Measurements from ENCODE around the gene SP6.

The SP6 gene

GRCh38 chr17:47850692-47851573 is at the start of gene SP6:
TSS of gene SP6 (minus strand) at chr17:47851163. CDS start at chr17:47848429, 2,734 bp downstream.
- peak in 2 of 51 donors; percentile 6 to 7 for DNase-seq

- no peak for DNase-seq
These were observed 48.7 kb upstream of the SP6 start for GRCh38 chr17:47899643-47900042.

- no peak for DNase-seq
These were observed 47.3 kb upstream of the SP6 start for GRCh38 chr17:47898241-47898640.

- DNase-seq = no peak
These were observed 46.6 kb upstream of the SP6 start for GRCh38 chr17:47897561-47897960.

- peak in 5 of 51 donors; percentile 46 to 69 (median 63) for DNase-seq
These were observed 45.9 kb upstream of the SP6 start for GRCh38 chr17:47896672-47897490.

GRCh38 chr17:47895856-47896671 is 45.1 kb upstream of the SP6 start, which contains the start of gene SP2:
TSS of gene SP2 (plus strand) at chr17:47896236. CDS start at chr17:47896287, 51 bp downstream.
- DNase-seq = peak; percentile 93 to 100 (median 99)

GRCh38 chr17:47895347-47895855 is 44.4 kb upstream of the SP6 start:
- peak in 14 of 51 donors; percentile 8 to 75 (median 50) for DNase-seq

- no peak for DNase-seq
These were observed 43.8 kb upstream of the SP6 start for GRCh38 chr17:47894498-47895346.

GRCh38 chr17:47891545-47892088 is 40.7 kb upstream of the SP6 start:
- no peak for DNase-seq

- peak; percentile 7 to 89 (median 64) for DNase-seq
These were observed 39.0 kb upstream of the SP6 start for GRCh38 chr17:47889734-47890529.

- DNase-seq = no peak
These were observed 37.3 kb upstream of the SP6 start for GRCh38 chr17:47888293-47888692.

- no peak for DNase-seq
These were observed 34.2 kb upstream of the SP6 start for GRCh38 chr17:47884905-47885730.

GRCh38 chr17:47884427-47884740 is 33.4 kb upstream of the SP6 start:
- DNase-seq = no peak

GRCh38 chr17:47883589-47884426 is 32.8 kb upstream of the SP6 start:
- DNase-seq = no peak

- DNase-seq = no peak
These were observed 32.0 kb upstream of the SP6 start for GRCh38 chr17:47882695-47883588.

- DNase-seq = peak in 1 of 51 donors; percentile 3
These were observed 31.3 kb upstream of the SP6 start for GRCh38 chr17:47882247-47882646.

Measured in hypothalamus (tissue), 51 donors.